ENCODE results near the gene TRAM2.

GRCh38 chr6:52540286-52540902, 36.5 kb downstream of the TRAM2 start:
- TF ChIP-seq CTCF (IDR thresholded peaks at IDR 0.05; ENCODE audit: low read depth, low read length, missing input control) (no peak), SP1 (IDR thresholded peaks at IDR 0.05) (no peak), RAD21 (IDR thresholded peaks at IDR 0.05) (no peak), TAF1 (conservative IDR thresholded peaks at IDR 0.05) (no peak), RXRA (IDR thresholded peaks at IDR 0.05) (no peak), MAX (IDR thresholded peaks at IDR 0.05) (no peak)

Measured in liver (tissue), 3 donors.